Stimulated activated CD4-positive, alpha-beta T cell treated with anti-CD3 and anti-CD28 coated beads, Interleukin-12 subunit alpha, Interleukin-12 subunit beta, amount 100 ng/mL, for 24 hours (primary cell): ENCODE results near the gene CBX1.

Source experiments
- DNase-seq, 2 experiments: peaks; one replicate each; pipeline ENCODE4 v3.0.0-alpha.2; 2020; ENCODE audit warnings: low read depth in 2 of 2

The CBX1 gene

GRCh38 chr17:48101012-48101720 is at the start of gene CBX1:
CBX1 (minus strand) TSS chr17:48101478; CDS start chr17:48077004, 24,474 bp downstream.
- peak; percentile 81 to 89 for DNase-seq

- no peak for DNase-seq
Measured at GRCh38 chr17:48150597-48151001, 49.3 kb upstream of the CBX1 start.

- no peak for DNase-seq
Measured at GRCh38 chr17:48149787-48150463, 48.6 kb upstream of the CBX1 start.

GRCh38 chr17:48148854-48149786 is 47.8 kb upstream of the CBX1 start:
- no peak for DNase-seq

- DNase-seq = no peak
Measured at GRCh38 chr17:48148029-48148770, 46.9 kb upstream of the CBX1 start.

GRCh38 chr17:48144976-48145798 is 43.9 kb upstream of the CBX1 start:
- no peak for DNase-seq

- no peak for DNase-seq
Measured at GRCh38 chr17:48144231-48144630, 43.0 kb upstream of the CBX1 start.

GRCh38 chr17:48143629-48144028 is 42.4 kb upstream of the CBX1 start:
- no peak for DNase-seq

- DNase-seq = no peak
Measured at GRCh38 chr17:48139944-48140343, 38.7 kb upstream of the CBX1 start.

GRCh38 chr17:48137656-48138055 is 36.4 kb upstream of the CBX1 start:
- DNase-seq = no peak

GRCh38 chr17:48134912-48135480 is 33.7 kb upstream of the CBX1 start:
- no peak for DNase-seq

GRCh38 chr17:48132385-48132784 is 31.1 kb upstream of the CBX1 start:
- DNase-seq = no peak

- DNase-seq = peak; percentile 9 to 38
Measured at GRCh38 chr17:48131216-48131824, 30.0 kb upstream of the CBX1 start.

GRCh38 chr17:48129981-48130380 is 28.7 kb upstream of the CBX1 start:
- DNase-seq = no peak

- no peak for DNase-seq
Measured at GRCh38 chr17:48128400-48128799, 27.1 kb upstream of the CBX1 start.

- no peak for DNase-seq
Measured at GRCh38 chr17:48127371-48128051, 26.2 kb upstream of the CBX1 start.

GRCh38 chr17:48126532-48126850 is 25.2 kb upstream of the CBX1 start:
- DNase-seq = no peak

- no peak for DNase-seq
Measured at GRCh38 chr17:48125829-48126531, 24.7 kb upstream of the CBX1 start.
